ENCODE data around the gene CAMTA1.

GRCh38 chr1:7375781-7376660 is 590.8 kb downstream of the CAMTA1 start:
- no peak for TF ChIP-seq CTCF (IDR thresholded peaks at IDR 0.05; ENCODE audit: borderline replicate concordance, extremely low read depth, low read length, poor library complexity, severe bottlenecking)
- no peak for TF ChIP-seq EZH2 (IDR thresholded peaks at IDR 0.05; ENCODE audit: borderline replicate concordance, low read depth, low read length, severe bottlenecking)

All from DND-41 (cell line).